HepG2 (cell line): Measurements from ENCODE around the gene DCN.

Experiments
- ATM ChIP-seq: fragments of 450-650 bp; IDR thresholded peaks from 2 replicates; pipeline ENCODE4 v1.7.1; 2017; ENCODE audit warnings: mild to moderate bottlenecking, borderline replicate concordance
- CBX1 ChIP-seq: IDR thresholded peaks from one replicate; pipeline ENCODE4 v1.6.1; 2016; ENCODE audit warnings: antibody characterized with exemption, low read depth
- KLF9 ChIP-seq: IDR thresholded peaks from 2 replicates; pipeline ENCODE4 v1.6.1; 2016; ENCODE audit warnings: low read depth
- NCOA5 ChIP-seq: sonication (generic); formaldehyde crosslinking; IDR thresholded peaks from 2 replicates; pipeline ENCODE4 v1.4.0; 2020; ENCODE audit warnings: missing genetic modification reagents
- POLR2A ChIP-seq, 2 experiments: IDR thresholded peaks; 2 replicates each; pipeline ENCODE4 v1.6.1; 2011; ENCODE audit warnings: low read depth in 2 of 2, low read length in 2 of 2, mild to moderate bottlenecking in 1 of 2, moderate library complexity in 1 of 2; ENCODE audit not compliant: insufficient read depth in 1 of 2
- SATB2 ChIP-seq: sonication (generic); formaldehyde crosslinking; IDR thresholded peaks from 2 replicates; pipeline ENCODE4 v1.5.0; 2020; ENCODE audit warnings: missing genetic modification reagents
- SP1 ChIP-seq, 2 experiments: fragments of 450-650 bp in 1 of 2; sonication (generic) in 1 of 2; formaldehyde crosslinking in 1 of 2; IDR thresholded peaks; 2 replicates each; pipeline versions ENCODE4 v1.4.0 to v1.6.1; 2016 to 2020; ENCODE audit warnings: missing genetic modification reagents in 1 of 2
- TF ChIP-seq, protein P1 (sequence below): sonication (generic); formaldehyde crosslinking; IDR thresholded peaks from 2 replicates; pipeline ENCODE4 v1.5.0; 2020; ENCODE audit warnings: mild to moderate bottlenecking, missing genetic modification reagents, moderate library complexity
- TF ChIP-seq, protein P2 (sequence below): sonication (generic); formaldehyde crosslinking; IDR thresholded peaks from 2 replicates; pipeline ENCODE4 v1.9.0; 2021; ENCODE audit warnings: missing genetic modification reagents, borderline replicate concordance

DNA sequence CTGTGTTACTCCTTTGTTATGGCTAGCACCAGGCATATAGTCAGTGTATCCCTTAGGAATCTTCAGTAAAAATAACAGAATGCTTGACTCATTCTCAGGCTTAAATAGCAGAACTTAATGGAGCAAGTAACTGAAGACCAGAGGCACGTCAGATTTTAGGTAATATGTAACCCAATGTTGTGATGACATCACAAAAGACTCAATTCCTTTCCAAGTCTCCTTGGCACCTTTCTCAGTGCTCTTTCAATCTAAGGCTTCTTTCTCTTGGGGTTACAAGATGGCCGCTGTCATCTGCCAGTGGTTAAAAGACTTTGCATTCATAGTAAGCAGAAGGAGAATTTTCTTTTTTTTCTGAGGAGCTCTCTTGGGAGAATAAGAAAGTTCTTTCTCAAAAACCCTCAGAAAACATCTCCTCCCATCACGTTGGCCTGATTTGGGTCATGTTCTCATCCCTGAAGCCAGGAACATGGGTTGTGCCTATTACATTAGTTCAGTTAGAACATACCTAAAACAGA lies 33.4 kb upstream of the DCN start:
- TF ChIP-seq POLR2A (IDR thresholded peaks at IDR 0.05; ENCODE audit: insufficient read depth in 1 of 2, low read depth in 2 of 2, low read length in 2 of 2) (no peak), NCOA5 (no peak), KLF9 (CRISPR knock-in tag) (no peak), CBX1 (no peak), SATB2 (CRISPR knock-in tag) (no peak), SP1 (IDR thresholded peaks at IDR 0.05) (no peak), SP1 (CRISPR knock-in tag; IDR thresholded peaks at IDR 0.05) (no peak), ATM (no peak)
- TF ChIP-seq, protein P1, sequence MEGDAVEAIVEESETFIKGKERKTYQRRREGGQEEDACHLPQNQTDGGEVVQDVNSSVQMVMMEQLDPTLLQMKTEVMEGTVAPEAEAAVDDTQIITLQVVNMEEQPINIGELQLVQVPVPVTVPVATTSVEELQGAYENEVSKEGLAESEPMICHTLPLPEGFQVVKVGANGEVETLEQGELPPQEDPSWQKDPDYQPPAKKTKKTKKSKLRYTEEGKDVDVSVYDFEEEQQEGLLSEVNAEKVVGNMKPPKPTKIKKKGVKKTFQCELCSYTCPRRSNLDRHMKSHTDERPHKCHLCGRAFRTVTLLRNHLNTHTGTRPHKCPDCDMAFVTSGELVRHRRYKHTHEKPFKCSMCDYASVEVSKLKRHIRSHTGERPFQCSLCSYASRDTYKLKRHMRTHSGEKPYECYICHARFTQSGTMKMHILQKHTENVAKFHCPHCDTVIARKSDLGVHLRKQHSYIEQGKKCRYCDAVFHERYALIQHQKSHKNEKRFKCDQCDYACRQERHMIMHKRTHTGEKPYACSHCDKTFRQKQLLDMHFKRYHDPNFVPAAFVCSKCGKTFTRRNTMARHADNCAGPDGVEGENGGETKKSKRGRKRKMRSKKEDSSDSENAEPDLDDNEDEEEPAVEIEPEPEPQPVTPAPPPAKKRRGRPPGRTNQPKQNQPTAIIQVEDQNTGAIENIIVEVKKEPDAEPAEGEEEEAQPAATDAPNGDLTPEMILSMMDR (CRISPR knock-in tag), result no peak
- TF ChIP-seq, protein P2, sequence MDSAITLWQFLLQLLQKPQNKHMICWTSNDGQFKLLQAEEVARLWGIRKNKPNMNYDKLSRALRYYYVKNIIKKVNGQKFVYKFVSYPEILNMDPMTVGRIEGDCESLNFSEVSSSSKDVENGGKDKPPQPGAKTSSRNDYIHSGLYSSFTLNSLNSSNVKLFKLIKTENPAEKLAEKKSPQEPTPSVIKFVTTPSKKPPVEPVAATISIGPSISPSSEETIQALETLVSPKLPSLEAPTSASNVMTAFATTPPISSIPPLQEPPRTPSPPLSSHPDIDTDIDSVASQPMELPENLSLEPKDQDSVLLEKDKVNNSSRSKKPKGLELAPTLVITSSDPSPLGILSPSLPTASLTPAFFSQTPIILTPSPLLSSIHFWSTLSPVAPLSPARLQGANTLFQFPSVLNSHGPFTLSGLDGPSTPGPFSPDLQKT (CRISPR knock-in tag), result no peak
